HG03108 (cell line): ENCODE results near the gene CHCT1.

ENCODE experiments used
- ATAC-seq: cut with Tn5 transposase; IDR thresholded peaks from one replicate; pipeline ENCODE4 v1.9.1; 2021; ENCODE audit warnings: moderate library complexity; ENCODE audit not compliant: unreplicated experiment

The CHCT1 gene

DNA sequence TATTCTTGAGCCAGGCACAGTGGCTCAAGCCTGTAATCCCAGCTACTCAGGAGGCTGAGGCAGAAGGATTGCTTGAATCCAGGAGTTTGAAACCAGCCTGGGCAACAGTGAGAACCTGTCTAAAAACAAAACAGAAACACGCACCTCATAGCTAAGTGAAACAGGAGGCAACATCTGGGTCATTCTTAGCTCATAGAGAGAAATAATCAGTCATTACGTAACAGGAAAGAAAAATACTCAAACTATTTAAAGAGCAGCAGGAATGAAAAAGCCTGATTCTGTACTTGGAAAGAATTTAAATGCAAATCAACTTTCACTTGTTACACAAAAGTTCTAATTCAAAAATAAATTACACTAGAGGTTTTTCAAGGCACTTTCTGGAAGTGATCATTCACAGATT lies 17.2 kb downstream of the CHCT1 start:
- ATAC-seq, result no peak

DNA sequence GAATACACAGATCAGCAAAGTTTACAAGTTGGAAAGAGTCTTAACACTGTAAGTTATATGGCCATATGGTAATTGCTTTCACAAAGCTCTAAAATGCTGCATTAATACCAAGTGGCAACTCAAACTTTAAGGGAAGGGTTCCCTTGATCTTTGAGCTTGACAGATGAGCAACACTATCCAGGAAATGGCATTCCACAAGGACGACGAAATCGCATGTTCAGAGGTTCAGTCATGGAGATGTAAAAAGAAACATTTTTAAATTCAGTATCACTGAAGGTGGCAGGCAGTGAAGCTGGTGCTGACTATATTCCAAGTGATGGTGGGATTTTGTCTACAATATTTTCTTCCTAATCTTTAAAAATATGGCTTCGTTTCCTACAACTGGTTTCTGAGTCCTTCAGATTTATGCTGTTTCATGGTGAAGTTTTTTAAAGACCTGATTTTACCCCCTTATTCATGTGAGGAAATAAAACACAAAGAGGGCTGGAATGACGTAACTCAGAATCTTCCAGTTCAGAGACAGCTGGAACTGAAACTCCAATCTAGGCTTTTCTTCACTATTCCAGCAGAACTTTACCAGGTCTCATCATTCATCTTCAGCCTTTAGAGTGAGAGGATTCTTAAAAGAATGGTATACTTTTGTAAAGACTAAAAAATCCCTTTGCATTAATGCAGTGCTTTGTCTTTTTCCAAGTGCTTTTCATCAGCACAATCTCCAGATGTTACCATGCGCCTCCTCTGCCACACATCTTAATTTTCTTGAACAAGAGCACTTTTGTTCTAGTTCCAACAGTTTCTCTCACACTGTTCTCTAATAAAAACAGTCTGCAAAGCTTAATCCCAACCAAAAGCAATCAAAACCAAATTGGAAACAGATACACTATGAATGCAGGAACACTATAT lies 20.2 kb downstream of the CHCT1 start:
- no peak for ATAC-seq

DNA sequence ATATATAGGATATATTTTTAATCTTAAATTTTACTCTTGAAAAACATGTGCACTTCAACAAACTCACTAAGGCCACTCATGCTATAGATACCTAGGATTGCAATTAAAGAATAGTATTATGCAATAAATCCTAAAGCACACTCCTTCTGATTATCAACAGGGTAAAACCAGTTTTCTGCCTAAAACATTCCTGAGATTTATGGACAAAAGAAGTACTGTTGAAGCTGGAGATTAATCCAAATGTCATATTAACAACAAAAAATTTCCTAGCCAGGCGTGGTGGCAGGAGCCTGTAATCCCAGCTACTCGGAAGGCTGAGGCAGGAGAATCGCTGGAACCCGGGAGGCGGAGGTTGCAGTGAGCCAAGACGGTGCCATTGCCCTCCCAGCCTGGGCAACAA lies 21.4 kb downstream of the CHCT1 start:
- ATAC-seq, result no peak

DNA sequence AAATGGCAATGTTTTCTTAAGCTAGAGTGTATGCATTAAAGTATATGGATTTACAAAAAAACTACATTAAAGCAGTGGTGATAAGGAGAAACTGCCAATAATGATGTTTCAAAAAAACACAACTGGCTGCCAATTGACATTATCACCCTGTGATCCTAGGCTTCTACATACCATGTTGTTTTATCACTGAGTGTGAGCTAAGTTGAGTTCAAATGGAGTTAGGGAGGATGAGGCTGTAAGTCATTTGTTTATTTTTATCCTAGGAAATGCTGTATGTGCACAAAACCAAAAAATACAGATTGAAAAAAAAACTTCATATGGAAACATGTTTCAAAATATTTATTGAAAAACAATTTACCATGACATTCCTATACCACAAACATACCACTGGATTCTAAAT lies 22.9 kb downstream of the CHCT1 start:
- no peak for ATAC-seq

DNA sequence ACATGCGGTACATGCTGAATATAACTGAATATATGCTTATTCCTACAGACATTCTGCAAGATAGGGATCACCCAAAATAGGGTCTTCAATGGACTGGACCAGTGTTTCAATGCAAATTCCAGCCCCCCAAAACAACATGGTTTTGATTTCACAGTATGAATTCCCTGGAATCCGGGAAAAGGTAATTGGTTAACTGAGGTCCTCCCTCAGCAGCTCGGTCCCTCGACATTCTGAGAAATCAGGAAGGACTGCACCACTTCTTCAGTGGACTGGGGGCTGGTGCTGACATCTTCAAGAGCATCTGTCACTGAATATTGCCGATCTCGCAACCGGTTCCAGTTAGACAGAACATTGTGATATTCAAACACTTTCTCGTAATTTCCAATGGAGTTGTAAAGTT lies 25.1 kb downstream of the CHCT1 start:
- ATAC-seq, result no peak

DNA sequence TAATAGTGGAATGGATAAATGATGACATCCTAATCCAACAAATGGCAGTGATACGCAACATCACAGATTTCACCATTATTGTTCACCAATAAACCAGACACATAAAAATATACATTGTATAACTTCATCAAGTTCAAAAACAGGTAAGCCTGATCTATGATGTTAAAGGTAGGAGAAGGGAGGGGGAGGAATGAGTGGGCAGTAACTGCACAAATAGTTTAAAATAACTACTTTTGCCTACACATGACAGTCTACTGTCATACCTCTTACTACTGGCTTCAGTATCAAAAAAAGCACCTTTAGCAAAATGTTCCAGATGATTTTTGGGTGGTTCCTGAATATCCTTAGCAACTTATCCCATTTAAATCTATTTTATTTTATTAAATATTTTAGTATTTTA lies 28.8 kb downstream of the CHCT1 start:
- no peak for ATAC-seq

DNA sequence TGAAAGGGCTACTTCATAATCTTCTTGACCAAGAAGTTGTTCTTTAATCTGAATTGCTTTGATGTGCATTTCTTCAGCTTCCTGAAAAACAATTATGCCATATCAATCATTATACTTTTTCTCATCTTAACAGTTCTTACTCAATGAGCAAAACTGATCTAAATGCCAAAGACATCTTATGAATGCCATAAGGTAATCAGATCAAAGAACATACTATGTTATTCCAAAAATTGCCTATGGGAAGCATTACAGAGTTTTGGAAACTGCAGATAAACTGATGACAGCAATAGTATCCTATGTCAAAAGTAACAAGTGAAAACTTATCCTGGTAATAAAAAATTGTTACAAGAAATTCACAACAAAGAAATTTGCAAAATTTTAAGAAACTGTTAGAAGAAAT lies 29.7 kb downstream of the CHCT1 start:
- ATAC-seq, result no peak

GRCh38 chr17:60455378-60455777 lies 33.1 kb downstream of the CHCT1 start:
- no peak for ATAC-seq

GRCh38 chr17:60457148-60457547 lies 34.9 kb downstream of the CHCT1 start:
- ATAC-seq, result no peak

DNA sequence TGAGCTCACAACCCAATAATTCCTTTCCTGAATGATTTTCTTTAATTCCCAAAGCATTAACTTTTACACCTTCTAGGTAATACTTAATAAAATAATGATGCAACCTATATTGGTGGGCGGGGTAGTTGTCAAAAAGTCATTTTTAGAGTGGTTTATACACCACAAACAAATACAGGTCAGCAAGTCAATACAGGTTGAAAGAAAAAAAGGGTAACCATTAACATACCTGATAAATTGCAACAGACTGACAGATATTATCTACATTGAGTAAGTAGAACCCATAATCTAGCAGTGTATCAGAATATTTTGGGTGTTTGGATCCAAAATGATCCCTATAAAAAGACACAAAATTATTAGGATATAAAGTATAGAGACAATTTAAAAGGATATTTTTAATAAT lies 39.3 kb downstream of the CHCT1 start:
- no peak for ATAC-seq

DNA sequence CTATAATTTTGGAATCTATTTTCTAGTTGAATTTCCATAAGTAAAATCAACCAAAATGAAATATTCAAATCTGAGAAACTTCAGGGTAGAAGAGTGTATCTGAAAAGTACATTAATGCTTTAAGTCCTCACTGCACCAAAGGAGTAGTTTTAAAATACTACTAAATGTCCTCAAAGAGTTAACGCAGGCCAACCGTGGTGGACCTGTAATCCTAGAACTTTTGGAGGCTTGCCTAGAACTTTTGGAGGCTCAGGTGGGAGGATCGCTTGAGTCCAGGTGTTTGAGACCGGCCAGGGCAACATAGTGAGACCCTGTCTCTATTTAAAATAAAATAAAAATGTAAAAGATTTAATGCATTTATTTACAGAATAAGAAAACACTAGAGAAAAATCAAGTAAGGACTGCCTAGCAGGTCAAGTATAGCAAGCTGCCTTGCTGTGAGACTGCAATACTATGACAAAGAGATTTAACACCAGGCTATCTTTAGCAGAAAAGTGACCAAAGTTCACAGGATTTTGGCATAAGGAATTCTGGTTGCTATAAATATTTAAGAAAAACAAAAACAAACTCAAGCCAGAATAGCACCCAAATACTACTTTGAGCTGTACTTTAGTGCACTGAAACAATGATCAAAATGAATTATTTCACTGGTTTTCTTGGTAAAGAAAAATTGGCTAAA lies 41.0 kb downstream of the CHCT1 start:
- no peak for ATAC-seq

GRCh38 chr17:60464343-60464742 lies 42.1 kb downstream of the CHCT1 start:
- ATAC-seq, result no peak

GRCh38 chr17:60468371-60468770 lies 46.1 kb downstream of the CHCT1 start:
- no peak for ATAC-seq

DNA sequence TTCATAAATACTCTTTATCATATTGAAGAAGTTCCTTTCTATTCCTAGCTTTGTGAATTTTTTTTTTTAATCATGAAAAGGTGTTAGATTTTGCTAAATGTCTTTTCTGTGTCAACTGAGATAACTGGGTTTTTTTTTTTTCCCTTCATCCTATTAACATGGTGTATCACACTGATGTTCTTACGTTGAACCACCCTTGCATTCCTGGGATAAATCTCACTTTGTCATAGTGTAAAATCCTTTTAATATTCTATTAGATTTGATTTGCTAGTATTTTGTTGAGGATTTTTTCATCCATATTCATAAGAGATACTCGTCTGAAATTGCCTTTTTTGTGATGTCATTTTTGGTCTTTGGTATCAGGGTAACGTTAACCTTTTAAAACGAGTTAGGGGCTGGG lies 49.2 kb downstream of the CHCT1 start:
- no peak for ATAC-seq

GRCh38 chr17:60472449-60472848 lies 50.2 kb downstream of the CHCT1 start:
- no peak for ATAC-seq

- no peak for ATAC-seq
These were observed 51.5 kb downstream of the CHCT1 start for GRCh38 chr17:60473788-60474187.
